GM12864 (cell line): ENCODE measurements around the gene MYO5A.

Source experiments
- DNase-seq: peaks from one replicate; pipeline ENCODE4 v3.0.0-alpha.2; 2011; ENCODE audit warnings: low read depth
- H3K4me3 ChIP-seq: 2 replicates; pipeline ENCODE4 v1.5.1; 2011; ENCODE audit warnings: mild to moderate bottlenecking, low read depth, low read length, control low read depth
- TF ChIP-seq, protein P1 (sequence below): IDR thresholded peaks from 2 replicates; pipeline ENCODE4 v1.5.1; 2011; ENCODE audit warnings: low read depth, mild to moderate bottlenecking, moderate library complexity, low read length, control low read depth, inconsistent platforms; ENCODE audit errors: missing control alignments

MYO5A gene

DNA sequence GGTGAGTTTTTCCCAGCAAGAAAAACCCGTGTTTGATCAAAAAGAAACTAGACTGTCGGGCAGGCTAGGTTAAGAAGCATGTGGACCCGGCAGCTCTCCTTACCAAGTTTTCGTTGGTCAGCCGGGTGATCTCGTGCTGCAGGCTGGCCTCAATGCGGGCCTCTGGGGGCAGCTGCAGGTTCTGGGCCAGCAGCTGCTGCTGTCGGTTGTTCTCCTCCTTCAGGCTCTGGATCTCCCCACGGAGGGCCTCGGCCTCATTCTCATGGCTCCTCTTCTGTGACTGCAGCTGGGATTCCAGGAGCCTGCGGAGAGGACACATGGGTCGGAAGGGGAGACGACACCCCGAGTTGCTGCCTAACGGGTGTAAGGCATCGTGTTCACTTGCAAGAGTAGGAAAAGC is 188.6 kb downstream of the MYO5A start:
- DNase-seq: no peak

DNA sequence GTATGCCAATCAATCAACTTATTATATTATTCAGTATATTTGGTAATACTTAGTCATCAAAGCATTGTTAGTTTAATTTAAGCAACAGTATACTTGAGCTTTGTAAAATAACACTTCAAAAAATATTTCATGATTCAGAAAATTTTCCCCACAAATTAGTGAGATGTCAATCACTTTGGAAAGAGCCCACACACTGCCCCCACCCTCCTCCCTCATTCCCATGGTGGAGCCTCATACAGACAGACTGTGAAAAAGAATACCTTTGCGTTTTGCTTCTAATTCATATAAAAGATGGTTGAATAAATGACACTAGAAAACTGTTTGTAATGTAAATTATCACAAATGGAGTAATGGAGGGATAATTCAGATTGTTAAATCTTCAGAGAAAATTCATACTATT is 189.8 kb downstream of the MYO5A start:
- H3K4me3 ChIP-seq: no peak overlapping the region
- DNase-seq: no peak
- TF ChIP-seq, protein P1, sequence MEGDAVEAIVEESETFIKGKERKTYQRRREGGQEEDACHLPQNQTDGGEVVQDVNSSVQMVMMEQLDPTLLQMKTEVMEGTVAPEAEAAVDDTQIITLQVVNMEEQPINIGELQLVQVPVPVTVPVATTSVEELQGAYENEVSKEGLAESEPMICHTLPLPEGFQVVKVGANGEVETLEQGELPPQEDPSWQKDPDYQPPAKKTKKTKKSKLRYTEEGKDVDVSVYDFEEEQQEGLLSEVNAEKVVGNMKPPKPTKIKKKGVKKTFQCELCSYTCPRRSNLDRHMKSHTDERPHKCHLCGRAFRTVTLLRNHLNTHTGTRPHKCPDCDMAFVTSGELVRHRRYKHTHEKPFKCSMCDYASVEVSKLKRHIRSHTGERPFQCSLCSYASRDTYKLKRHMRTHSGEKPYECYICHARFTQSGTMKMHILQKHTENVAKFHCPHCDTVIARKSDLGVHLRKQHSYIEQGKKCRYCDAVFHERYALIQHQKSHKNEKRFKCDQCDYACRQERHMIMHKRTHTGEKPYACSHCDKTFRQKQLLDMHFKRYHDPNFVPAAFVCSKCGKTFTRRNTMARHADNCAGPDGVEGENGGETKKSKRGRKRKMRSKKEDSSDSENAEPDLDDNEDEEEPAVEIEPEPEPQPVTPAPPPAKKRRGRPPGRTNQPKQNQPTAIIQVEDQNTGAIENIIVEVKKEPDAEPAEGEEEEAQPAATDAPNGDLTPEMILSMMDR: no peak

More for the DNA sequence above, 188.6 kb downstream of the MYO5A start:
- TF ChIP-seq, protein P1: no peak
- H3K4me3 ChIP-seq: no peak overlapping the region

DNA sequence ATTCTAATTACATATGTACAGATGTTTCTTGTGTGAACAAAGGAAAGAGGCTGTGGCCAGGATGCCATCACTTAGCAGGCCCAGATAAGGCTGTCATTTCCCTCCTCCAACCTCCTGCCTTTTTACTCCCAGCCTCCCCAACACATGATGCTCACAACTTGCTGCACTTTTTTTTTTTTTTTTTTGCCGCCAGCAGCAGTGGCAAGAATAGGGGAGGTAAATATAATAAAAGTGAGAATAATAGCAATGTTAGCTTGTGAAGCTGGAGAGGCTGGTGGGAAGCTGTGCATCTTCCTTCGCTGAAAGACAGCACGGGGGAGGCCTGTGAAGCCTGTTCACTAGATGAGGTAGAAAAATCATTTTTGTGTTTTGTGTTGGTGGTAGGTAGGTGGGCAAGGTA is 190.6 kb downstream of the MYO5A start:
- TF ChIP-seq, protein P1: no peak
- no peak for DNase-seq
- H3K4me3 ChIP-seq: no peak overlapping the region

DNA sequence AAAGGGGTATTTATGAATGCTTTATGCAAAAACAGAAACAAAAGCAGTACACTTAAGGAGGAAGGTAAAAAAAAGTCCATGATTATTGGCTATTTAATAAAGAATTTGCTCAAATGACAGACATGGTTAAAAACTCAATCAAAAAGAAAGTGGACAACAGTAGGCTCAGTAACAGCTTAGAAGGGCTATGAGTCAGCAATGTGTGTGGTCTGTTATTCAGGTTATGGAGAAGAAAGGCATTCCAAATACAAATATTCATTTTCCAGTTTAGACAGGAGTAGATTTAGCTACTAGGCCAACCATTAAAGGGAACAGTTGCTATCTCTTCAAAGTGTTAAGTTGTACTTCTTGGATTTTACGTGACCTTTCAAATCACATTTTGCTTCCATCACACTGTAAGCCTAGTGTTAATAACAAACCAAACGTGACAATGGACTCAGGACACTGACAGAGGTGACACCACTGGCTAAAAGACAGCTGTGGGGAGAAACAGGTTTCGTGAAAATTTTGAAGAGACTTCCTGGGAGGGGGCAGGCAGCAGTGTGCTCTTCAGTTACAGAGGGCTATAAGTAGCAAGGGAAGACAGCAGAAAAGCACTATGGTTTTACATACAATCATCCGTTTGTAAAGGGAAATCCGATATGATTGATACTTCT is 191.4 kb downstream of the MYO5A start:
- TF ChIP-seq, protein P1: no peak
- no peak overlapping the region for H3K4me3 ChIP-seq
- no peak for DNase-seq

DNA sequence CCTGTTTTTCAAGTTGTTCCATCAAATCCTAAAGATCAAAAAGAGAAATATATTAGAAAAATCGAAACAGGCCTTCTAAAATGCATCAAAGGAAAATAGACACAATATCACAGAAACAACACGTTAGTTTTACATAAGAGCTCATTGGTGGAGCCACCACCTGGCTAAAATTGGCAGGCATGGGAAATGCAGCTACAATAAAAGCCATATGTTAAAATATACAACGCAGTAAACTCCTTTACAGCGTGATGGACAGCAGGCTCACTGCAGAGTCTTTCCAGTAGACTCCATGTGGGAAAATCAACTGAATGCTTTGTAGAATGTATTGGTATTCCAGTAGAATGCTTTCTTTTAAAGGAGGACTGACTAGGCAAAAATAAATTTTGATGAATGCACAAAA is 192.2 kb downstream of the MYO5A start:
- no peak overlapping the region for H3K4me3 ChIP-seq
- no peak for DNase-seq
- TF ChIP-seq, protein P1: no peak

DNA sequence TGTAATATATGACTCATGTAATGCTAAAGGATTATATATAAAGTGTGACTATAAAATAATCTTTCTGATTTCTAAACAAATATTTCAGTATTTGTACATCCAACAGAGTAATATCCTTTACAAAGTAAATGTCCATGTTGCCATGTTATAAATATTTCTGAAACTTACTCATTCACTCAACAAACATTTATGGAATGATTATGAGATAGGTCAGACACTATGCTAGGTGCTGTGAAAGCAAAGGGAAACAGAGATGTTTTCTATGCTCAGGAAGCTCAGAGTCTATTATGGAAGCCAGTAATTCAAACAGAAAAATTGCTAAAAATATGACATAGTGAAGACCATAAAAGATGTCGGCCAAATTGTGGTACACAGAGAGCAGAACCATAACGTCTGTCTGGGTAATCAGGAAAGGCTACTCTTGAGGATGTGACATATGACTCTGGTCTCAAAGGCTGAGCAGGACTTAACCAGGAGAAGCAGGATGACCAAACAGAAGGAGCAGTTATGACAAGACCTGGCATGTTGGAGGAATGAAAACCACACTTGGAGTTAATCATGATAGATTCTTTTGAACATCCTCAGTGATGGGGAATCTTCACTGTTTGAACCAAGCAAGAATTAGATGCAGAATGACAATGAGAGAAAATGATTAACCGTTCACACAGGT is 194.1 kb downstream of the MYO5A start:
- no peak overlapping the region for H3K4me3 ChIP-seq
- TF ChIP-seq, protein P1: no peak
- no peak for DNase-seq
